ENCODE measurements around the gene SEPTIN5.

The SEPTIN5 gene

DNA sequence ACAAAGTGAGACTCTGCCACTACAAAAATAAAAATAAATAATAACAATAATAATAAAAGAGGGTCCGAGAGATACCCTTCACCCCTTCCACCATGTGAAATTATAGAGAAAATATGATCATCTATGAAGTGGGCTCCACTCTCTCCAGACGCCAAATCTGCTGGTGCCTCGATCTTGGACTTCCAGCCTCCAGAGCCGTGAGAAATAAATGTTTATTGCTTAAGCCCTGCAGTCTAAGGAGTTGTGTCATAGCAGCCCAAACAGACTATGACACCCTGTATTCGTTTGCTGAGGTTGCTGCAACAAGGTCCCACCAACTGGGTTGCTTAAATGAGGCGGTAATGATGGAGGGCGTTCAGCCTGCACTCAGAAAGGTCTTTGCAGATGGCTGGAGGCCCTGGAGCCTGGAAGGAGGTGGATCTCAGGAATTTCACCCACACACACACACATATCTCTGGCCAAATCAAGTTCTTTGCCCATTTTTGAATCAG lies 7.6 kb upstream of the SEPTIN5 start:
- no peak for DNase-seq

GRCh38 chr22:19707347-19708290 lies 6.7 kb upstream of the SEPTIN5 start:
- no peak for DNase-seq

DNA sequence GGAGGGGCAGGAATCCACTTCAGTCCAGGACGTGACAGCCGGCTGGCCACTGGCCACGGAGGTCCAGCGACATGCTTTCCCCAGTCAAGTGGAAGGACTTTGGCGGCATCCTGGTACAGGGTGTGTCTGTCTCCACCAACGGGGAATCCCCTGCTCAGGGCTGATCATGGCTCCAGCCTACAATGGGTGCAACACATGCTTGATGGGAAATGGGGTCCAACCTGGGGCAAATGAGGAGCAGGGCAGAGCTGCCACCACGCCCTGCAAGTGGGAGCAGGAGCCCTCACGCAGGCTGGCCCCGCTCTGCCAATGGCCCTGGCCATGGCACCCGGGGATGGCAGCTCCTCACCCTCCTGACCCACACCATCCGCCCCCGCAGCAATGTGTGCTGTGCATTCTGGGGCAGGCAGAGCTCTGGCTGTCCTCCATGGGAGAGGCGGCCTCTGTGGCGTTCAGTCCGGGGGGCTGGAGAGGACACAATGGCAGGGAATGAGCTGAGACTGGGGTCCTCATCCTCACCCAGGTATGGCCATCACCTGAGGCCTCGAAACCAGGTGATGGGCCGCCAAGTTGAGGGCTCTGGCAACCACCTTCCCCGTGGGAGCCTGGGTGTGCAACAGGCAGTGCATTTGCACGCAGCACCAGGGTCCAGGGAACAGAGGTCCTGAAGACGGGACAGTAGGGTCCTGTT lies 5.8 kb upstream of the SEPTIN5 start:
- DNase-seq: no peak

DNA sequence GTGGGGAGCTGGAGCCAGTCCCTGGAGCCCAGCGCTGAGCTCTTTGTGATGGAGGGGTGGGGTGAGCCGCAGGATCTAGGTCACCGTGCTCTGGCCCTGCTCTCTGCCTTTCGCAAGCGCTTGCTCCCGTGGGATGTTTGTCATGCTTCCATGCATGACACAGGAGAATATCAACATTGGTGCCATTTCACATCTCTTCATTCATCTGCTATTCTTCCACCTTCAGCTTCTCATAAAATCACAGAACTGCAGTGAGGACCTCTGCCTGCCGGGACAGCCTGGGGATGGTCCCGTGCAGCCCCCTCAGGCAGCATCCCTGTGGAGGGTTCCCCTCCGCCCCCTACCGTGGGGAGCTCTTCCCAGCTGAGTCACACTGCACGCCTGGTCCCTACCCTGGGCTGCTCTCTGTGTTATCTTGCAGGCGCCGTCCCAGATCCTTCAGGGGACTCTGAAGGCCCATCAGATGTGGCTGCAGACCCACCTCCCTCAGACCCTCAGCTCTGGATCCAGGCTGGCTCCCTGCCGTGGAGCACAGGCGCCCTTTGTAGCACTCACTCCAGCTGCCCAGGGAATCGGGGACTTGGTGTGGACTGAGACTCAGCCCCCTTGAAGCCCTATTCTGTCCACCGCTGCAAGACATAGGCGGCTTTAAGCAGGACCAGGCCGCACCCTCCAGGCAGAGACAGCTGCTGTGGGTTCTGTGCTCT lies 5.1 kb upstream of the SEPTIN5 start:
- no peak for DNase-seq

- DNase-seq: no peak
Observed at GRCh38 chr22:19710020-19710768, 4.1 kb upstream of the SEPTIN5 start.

GRCh38 chr22:19710769-19711106 lies 3.6 kb upstream of the SEPTIN5 start:
- no peak for DNase-seq

GRCh38 chr22:19713245-19713644 lies 1.1 kb upstream of the SEPTIN5 start:
- DNase-seq: no peak

DNA sequence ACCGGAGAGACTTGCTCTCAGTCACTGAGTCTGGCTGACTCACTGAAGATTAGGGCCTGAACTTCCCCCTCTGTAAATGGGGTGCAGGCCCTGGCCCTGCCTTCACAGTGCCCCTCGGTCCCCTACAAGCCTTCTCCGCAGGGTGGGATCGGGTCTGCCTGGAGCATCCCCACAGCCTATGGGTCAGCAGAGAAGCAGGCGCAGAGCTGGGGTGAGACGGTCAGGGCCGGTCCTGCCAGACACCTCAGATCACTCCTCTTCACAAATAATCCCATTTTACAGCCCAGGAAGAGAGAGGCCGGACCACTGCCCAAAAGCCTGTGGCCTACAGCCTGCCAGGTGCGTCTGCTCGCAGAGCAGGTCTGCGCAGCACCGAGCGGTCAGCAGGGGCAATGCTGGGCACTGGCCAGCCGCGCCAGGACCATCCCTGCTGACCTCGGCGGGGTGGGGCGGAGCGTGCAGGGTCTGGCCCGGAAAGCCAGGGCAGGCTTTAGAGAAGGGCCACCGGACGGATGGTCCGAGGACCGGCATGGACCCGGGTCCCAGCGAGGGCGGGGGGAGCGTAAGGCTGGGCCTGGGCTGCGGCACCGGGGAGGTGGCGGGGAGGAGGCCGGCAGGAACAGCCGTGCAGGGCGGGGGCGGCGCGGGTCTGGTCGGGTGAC lies 522 bp upstream of the SEPTIN5 start:
- no peak for DNase-seq

GRCh38 chr22:19715188-19715930 lies 1.1 kb downstream of the SEPTIN5 start:
- DNase-seq: no peak

GRCh38 chr22:19716041-19716828 lies 1.9 kb downstream of the SEPTIN5 start:
- no peak for DNase-seq

GRCh38 chr22:19716829-19717105 lies 2.5 kb downstream of the SEPTIN5 start:
- DNase-seq: no peak

DNA sequence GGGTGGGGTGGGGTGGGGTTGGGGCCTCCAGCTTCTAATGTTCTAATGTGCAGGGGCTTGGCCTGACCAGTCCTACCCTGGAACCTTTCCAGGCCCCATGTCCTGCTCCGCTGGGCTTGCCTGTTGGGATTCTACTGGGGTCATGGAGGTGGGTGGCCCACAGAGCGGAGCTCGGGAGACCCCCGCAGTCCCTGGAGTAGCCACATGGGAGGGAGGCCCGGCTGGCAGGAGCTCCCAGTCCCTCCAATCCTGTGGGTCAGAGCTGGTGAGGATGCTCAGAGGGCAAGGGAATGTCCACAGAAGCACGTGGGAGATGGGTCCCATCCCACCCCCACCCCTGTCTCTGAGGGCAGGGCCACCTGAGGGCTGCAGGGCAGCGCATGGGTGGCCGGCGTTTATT lies 2.9 kb downstream of the SEPTIN5 start:
- DNase-seq: no peak

DNA sequence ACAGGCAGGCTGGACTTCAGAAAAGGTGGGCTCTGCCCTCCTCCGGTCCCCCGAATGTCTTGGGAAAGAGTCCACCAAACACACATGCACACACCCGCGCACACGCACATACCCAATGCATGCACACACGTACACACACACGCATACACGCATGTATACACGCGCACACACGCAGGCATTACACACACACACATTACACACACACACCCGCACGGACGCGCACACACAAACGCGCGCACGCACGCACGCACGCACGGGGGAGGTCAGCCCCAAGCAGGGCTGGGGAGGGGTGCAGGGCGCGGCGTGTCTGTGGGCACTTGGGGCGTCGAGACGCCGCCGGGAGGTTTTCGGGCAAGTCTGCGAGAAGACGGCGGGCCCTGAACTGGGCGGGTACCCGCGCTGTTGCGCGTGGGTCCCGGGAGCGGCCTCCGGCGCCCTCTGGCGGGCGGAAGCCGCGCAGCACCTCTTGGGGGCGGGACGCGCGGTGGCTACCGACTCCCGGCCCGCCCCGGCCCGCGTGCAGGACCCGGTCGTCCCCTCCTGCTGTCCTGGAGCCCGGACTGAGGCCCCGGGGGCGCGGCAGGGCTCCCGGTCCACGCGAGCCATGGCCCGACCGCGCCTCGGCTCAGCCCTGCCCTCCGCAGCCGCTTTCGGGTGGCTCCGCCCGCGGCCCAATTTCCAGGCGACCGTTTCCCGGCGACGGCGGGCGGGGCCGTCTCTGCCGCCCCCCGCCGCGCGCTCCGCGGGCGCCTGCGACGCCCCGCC lies 3.6 kb downstream of the SEPTIN5 start:
- peak; percentile 76 for DNase-seq

DNA sequence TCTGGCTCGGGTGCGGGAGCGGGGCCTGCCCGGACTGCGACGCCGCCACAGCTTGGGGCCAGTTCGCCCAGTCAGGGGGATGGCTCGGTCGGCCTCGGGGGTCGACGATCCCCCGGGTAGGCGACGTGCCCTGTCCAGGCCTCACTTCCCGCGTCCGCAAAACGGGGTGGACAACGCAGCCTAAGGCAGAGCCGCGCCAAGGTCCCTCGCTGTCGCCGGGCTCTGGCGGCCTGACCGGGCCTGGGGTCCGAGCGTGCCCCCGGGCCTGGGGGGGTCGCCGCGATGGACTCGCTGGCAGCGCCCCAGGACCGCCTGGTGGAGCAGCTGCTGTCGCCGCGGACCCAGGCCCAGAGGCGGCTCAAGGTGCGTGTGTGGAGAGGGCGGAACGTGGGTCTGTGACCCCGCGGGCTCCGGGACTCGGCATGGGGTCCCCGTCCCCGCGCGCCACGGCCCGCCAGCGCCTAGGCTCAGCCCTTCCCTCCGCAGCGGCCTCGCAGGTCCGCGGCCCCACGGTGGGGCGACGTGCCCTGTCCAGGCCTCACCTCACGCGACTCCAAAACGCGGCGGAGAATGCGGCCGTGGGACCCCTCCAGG lies 4.2 kb downstream of the SEPTIN5 start:
- no peak for DNase-seq

DNA sequence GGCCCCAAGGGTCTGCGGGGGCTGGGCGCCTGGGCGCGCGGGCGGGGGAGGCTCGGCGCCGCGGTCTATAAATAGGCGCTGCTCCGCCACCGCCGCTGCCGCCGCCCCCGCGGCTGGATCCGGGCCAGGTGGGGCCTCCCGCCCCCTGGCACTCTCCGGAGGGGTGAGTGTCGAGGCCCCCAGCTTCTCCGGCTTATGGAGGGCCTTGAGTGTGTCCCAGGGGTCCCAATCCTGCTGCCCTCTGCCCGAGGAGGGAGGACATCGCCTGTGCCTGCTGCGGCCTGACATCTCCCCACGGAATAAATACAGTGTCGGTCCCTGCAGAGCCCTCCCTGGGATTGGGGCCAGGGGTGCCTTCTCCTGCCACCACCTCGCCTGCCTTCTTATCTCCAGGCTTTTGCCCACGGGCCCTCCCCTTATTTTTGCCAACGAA lies 4.8 kb downstream of the SEPTIN5 start:
- DNase-seq: no peak

- no peak for DNase-seq
Observed at GRCh38 chr22:19719488-19720021, 5.3 kb downstream of the SEPTIN5 start.

GRCh38 chr22:19720150-19720827 lies 6.0 kb downstream of the SEPTIN5 start:
- no peak for DNase-seq

GRCh38 chr22:19720999-19721329 lies 6.7 kb downstream of the SEPTIN5 start:
- no peak for DNase-seq

Measured in stimulated activated CD4-positive, alpha-beta T cell treated with anti-CD3 and anti-CD28 coated beads, Interleukin-4, amount 100 ng/mL, for 24 hours (primary cell).